Adipose tissue (tissue), 3 donors: ENCODE results near the gene NOS3. TPM values are rescaled to one million over a fixed set of nuclear protein-coding genes. Genes with fewer than 3 reads are reported as not detected.

Experiments used
- H3K27ac ChIP-seq: one replicate; pipeline ENCODE4 v1.5.1; 2013; ENCODE audit warnings: low read depth, low read length
- WGBS, 3 donors: extraction: QIAGEN DNeasy Blood & Tissue Kit; methylation state at CpG; one replicate each; pipeline ENCODE4 v1.1.7; 2013; 5-methylcytosine and 5-hydroxymethylcytosine counted together
- polyA plus RNA-seq, 3 donors: library from polyadenylated mRNA; stranded (reverse); fragments of 200-250 nt; gene quantifications; one replicate each; pipeline ENCODE4 v1.2.3, GENCODE V29; 2013
- donor health status: healthy with polysubstance abuse.
- donor health status: Bipolar disorder and iron deficiency.
- donor health status: healthy.

NOS3 gene
- polyA plus RNA-seq, 3 donors = 4.1 to 36.9 (median 23.3) TPM

DNA sequence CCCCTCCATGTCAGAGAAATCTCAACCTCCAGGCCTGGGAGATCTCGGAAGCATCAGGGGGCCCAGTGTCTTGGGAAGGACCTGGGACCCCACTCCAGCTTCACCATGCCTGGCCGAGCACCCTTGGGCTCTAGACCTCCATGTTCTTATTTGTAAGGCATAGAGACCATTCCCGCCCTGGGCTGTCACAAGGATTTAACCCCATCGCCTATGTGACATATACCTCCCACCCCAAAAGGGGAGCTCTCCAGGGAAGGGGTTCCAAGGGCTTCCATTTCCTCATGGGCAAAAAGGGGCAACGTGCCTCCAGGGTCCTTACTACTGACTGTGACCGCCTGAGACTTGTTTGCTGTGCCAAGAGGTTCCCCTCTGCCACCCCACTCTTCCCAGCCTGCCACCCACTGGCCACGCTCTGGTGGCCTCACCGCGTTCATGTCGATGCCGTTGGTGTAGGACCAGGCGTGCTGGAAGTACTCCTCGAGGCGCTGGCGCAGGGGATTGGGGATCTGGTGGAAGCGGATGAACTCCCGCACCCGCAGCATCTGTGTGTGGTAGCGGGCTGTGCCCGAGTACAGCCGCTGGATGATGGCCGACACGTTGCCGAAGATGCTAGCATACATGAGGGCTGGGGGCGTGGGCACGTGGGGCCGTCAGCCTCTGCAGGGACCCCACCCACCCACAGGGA lies 40.2 kb upstream of the NOS3 start:
- no peak overlapping the region for H3K27ac ChIP-seq
- WGBS, 3 donors = 93 to 96% (median 96%) methylated on average over 27 of the region's 27 CpGs

DNA sequence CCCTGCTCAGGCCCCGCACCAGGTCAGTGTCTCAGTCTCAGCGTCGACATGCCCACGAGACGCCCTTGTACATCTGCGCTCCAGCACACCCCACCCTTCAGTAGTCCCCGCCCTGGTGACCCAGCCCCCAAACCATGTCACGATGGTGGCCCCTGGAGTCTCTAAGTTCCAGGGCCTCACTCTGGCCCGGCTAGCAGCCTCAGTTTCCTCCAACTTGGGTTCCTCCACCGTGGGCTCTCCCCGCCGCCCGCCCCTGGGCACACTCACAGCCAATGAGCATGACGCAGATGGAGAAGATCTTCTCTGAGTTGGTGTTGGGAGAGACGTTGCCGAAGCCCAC lies 39.7 kb upstream of the NOS3 start:
- 91 to 96% (median 95%) methylated on average over 16 of the region's 16 CpGs for WGBS, 3 donors
- no peak overlapping the region for H3K27ac ChIP-seq

DNA sequence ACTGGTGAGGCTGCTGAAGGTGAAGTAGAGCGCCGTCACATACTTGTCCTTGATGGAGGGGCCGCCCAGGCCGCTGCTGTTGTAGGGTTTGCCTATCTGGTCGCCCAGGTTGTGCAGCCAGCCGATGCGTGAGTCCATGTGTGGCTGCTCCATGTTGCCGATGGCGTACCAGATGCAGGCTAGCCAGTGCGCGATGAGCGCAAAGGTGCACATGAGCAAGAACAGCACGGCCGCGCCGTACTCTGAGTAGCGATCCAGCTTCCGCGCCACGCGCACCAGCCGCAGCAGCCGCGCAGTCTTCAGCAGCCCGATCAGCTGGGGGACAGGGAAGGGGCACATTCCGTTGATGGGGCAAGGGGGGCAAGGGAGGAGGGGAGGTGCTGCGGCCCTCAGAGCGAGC lies 39.3 kb upstream of the NOS3 start:
- no peak overlapping the region for H3K27ac ChIP-seq
- WGBS, 3 donors = 97 to 99% (median 98%) methylated on average over 28 of the region's 28 CpGs

DNA sequence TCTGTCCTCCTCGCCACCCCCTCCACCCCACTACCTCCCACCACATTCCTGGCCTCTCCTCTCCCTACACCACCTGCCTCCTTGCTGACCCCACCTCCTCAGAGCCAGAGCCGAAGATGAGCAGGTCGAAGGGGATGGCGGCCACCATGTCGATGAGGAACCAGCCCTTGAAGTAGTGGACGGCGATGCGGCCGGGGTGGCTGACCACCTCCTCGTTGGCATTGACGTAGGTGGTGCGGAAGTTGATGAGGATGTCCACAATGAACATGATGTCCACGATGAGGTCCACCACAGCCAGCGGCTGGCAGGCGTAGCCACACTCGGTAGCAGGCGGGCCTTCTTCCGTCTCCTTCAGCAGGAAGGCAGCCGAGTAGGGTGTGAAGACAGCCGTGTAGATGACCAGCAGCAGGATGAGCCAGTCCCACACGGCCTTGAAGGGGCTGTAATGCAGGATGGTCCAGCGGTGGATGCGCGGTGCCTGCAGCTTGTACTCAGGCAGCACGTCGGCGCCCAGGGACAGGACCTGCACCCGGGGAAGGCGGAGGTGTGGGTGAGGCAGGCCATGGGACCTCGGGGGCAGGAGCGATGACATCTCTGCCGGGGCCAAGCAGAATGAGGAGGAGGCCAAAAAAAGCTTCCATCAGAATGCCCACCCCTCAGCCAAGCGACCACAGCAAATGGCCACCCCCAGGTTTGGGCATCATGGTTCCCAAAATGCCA lies 38.3 kb upstream of the NOS3 start:
- H3K27ac ChIP-seq = no peak overlapping the region
- 87 to 93% (median 92%) methylated on average over 30 to 33 of the region's 33 CpGs for WGBS, 3 donors

DNA sequence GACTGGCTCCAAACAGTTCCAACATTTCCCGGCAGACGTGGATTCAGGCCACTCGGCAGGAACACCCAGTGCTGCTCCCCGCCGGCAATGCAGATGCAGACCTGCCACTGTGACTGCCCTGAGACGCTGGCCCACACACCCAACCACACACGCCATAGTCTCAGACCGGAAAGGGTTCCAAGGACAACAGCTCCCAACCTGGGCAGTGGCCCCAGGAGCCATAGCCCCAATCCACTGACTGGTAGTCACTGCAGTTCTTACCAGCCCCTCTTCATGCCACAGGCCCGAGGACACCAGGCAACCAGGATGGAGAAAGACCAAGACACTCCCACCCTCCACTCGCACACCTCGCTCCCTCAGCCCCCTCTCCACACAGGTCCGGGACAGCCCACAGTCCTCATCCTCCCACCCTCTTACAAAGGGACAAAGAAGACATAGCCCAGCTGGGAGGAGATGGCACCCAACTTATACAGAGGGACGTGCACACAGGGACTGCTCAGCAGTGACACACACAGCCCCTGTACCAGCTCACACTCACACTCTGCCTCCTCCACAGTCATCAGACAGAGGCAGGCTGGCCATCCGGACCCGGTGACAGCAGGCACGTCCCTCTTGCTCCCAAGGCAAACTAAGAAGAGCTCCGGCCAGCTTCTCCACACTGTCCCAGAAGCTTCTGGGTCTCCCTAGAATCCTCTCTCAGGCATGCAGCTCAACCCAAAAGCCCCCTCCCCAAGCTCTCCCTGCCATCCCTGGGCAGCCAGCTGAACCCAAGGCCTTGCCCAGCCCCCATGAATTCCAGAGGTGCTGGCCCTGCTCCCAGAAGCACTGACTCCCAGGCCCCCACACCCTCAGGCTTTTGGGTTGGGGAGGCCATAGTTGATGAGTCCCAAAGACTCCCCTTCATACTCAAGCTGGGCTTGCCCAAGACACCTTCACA lies 37.5 kb upstream of the NOS3 start:
- H3K27ac ChIP-seq = no peak overlapping the region
- WGBS, 3 donors = 91 to 93% (median 91%) methylated on average over 17 of the region's 17 CpGs

DNA sequence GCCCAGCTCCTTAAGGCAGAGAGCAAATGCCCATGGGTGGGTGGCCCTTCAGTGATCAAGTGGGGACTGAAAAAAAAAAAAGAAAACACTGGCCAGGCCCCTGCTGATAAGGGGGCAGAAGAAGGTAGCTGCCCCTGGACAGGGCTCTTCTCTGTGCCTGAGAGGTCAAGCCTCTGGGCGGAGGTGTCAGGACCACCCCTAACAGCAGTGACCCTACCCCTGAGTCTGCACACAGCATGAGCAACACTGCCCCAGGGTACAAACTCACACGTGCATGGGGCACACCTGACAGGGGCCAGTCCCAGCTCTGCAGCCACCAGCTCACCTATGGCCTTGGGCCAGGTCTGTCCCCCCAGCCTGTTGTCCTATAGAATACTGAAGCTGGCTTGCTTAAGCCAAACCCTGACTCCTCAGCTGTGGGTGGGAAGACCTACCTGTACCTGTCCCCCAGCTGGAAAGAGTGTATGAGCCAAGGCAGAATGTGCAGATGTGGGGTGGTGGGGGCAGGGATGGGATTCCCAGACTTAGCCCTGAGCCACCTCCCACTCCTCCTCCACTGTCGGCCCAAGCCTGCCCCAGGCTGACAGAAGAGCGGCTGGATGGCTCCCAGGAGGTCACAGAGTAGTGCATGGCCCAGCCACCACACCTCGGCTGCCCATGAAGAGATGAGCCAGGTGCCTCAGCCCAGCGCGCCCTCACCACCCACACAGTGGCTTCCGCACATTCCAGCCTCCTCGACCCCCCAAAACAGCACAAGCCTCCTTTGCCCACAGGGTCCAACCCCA lies 36.4 kb upstream of the NOS3 start:
- no peak overlapping the region for H3K27ac ChIP-seq
- 80 to 84% (median 84%) methylated on average over 9 of the region's 9 CpGs for WGBS, 3 donors

DNA sequence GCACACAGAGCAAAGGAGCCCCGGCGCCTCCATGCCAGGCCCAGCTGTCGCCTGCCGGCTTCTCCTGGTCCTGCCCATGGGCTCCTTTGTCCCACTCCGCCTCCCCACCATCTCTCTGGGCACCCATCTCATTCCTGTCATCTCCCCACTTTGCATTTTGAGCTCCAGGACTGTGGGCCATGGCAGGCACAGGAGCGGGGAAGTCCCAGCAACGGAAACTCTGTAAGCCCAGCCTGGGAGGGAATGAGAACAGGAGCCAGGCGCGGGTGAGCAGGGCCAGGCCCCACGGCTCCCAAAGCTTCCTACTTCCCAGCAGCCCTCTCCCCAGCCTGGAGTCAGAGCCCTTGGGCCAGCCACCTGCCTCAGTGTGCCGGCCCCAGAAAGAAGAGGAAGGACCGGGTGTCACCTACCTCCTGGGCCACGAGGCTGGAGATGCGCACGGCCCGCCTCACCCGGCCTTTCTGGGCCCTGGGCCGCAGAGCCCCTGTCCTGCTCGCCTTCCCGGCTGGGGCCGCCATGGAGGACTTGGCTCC lies 35.8 kb upstream of the NOS3 start:
- H3K27ac ChIP-seq = no peak overlapping the region

DNA sequence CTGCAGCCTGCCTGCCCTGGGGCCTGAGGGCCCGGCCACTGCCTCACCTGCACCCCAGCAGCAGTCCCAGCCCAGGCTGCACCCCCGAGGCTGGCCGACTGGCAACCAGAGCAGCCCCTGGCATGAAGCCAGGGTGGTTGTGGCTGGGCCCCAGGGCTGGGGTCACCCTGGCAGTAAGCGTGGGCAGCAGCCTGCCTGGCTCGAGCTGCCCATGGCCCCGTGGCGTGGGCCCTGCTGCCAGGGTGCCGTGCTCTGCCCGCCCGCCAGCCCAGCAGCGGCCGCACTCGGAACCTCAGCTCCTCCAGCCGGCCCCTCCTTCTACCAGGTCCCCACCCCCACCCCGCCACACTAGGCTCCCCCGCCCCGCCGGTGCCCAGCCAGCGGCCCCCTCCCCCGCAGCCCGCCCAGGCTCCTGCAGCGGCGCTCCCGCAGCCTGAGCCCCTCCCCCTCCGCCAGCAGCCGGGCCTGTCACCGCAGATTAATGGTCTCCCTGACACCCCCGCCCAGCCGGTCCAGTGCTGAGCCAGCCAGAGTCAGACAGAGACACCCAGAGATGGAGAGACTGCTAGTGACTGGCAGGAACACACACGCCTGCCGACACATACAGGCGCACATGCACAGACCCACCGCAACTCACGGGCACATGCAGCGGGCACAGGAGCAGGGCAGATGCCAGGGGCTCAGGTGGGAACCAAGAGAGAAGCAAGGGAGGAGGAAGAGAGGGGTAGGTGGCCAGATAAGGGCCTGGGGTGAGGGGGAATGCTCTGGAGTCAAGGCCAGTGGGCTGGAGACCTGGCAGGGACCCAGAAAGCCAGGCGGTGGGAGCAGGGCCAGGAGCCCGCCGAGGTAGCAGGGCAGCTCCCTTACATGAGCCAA lies 35.1 kb upstream of the NOS3 start:
- WGBS, 3 donors = 6 to 29% (median 19%) methylated on average over 26 to 38 of the region's 38 CpGs
- H3K27ac ChIP-seq = no peak overlapping the region

More for the DNA sequence above, 35.8 kb upstream of the NOS3 start:
- WGBS, 3 donors = 51 to 70% (median 68%) methylated on average over 17 to 21 of the region's 21 CpGs

DNA sequence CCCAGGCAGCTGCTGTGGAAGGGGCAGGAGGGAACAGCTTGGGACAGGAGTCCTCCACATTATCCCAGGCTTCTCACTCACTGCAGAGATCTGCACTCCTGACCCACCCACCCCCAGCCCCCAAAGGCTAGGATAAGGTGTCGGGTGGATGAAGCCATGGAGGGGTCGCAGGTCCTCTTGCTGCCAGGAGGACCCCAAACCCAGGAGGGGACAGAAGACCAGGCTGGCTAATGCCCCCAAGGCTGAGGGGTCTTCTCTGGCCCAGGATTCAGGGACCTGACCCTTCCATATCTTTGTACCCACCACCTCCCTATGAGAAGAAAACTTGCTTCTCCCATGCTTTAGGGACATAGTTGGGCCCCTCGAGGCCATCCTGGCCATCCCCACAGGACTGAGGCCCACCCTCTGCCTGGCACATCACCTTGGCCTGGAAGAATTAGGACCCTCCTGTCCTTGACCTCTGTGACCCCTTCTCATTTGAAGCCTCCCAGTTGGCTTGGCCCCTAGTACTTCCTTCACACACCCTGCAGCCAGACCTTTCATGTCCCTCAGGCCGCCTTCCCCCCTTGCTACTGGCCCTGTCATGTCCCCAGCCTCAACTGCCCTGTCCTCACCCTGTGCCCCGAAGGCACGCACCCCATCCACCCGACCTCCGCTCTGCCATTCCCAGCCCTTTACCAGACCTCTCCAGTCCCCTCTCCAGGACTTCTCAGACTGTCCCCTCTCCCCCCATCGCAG lies 34.3 kb upstream of the NOS3 start:
- 93 to 99% (median 93%) methylated on average over 9 of the region's 9 CpGs for WGBS, 3 donors
- H3K27ac ChIP-seq = no peak overlapping the region

DNA sequence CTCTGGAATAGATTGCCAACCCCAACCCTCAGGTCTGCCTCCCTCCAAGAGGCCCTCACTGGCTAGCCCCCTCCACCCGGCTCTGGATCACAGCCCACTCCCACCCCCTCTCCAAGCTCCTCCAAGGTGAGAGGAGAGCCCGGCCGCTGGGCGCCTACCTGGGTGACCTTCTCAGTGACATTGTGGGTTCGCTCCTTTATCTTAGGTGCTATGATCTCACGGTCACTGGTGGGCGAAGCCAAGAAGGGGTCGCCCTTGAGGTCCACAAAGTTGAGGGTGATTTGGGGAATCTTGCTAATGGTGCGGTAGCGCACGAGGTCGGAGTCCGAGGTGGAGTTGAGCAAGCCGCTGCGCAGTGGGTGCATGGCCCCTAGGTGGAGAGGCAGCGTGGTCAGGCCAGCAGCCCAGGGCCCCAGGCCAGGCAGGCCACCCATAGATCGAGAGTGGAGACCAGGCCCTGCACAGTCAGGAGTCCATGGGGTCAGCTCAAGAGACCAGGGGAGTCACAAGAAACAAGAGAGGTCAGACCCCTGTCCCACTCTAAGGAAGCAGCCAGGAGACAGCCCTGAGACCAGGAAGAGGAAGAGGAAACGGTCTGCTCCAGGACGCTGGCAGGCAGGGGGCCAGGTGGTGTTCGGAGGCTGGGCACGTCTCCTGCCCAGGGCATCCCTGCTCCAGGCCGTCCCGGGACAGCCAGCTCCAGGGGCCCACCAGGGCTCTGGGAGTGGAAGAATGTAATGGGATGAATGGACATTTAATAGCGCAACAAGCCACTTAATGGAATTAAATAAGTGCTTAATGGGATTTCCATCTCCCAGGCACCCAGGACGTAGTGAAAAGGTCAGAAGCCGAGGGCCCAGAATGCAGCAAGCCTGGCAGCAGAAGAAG lies 33.4 kb upstream of the NOS3 start:
- no peak overlapping the region for H3K27ac ChIP-seq
- WGBS, 3 donors = 80 to 83% (median 81%) methylated on average over 26 of the region's 26 CpGs

DNA sequence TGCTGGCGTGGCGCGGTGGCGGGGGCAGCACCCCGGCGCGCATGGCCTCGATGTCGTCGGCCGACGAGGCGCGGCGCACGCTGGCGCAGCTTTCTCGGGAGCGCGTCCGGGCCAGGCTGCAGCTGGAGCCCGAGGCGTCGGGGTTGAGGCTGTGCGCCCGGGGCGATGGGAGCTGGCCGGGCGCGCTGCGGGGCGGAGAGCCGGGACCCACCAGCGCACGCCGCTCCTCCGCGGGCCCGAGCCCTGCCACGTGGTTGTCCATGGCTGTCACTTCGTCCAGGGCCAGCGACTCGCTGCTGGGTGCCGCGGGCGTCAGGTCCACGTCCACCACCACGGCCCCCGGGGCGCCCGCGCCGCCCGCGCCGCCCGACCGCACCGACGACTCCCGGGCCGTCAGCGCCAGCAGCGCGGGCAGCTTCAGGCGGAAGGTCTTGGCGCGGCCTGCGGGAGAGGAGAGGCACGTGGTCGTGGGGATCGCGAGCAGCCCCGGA lies 32.7 kb upstream of the NOS3 start:
- WGBS, 3 donors = 30 to 42% (median 41%) methylated on average over 72 to 74 of the region's 74 CpGs
- no peak overlapping the region for H3K27ac ChIP-seq

DNA sequence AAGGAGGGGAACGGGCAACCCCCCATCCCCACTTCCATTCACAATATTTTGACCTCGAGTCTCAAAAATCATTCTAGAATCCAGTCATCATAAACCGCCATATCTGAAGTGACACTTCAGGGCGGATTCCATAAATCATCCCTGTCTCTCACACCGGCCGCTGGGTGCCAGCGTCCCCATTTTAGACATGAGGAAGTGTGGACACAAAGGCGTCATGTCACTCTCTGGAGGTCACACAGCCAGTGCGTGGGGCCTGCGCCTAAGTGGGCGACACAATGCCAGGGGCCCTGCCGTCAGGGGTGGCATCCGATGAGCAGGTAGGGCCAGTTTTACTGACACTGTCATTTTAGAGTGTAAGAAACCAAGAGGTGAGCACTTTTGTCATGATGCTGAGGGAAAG lies 32.2 kb upstream of the NOS3 start:
- no peak overlapping the region for H3K27ac ChIP-seq
- WGBS, 3 donors = 56 to 73% (median 66%) methylated on average over 13 of the region's 13 CpGs

DNA sequence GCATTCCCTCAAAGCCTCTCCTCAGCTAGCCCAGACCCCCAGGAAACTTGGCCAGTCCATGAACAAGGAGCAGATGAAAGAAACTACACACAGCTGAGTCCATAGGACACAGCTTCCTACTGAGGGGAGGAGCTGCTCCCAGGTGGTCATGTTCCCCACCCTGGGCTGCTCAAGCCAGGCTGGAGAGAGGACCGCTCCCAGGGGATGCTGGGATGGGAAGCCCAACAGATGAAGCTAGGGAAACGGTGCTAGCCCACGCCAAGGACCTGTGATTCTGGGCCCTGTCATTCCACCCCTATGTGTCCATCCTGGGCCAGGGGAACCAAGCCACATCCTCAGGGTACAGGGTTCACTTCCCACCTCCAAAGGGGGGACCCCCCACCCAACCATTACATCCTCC lies 31.7 kb upstream of the NOS3 start:
- WGBS, 3 donors = 52 to 90% (median 83%) methylated on average over 3 of the region's 3 CpGs
- H3K27ac ChIP-seq = no peak overlapping the region

DNA sequence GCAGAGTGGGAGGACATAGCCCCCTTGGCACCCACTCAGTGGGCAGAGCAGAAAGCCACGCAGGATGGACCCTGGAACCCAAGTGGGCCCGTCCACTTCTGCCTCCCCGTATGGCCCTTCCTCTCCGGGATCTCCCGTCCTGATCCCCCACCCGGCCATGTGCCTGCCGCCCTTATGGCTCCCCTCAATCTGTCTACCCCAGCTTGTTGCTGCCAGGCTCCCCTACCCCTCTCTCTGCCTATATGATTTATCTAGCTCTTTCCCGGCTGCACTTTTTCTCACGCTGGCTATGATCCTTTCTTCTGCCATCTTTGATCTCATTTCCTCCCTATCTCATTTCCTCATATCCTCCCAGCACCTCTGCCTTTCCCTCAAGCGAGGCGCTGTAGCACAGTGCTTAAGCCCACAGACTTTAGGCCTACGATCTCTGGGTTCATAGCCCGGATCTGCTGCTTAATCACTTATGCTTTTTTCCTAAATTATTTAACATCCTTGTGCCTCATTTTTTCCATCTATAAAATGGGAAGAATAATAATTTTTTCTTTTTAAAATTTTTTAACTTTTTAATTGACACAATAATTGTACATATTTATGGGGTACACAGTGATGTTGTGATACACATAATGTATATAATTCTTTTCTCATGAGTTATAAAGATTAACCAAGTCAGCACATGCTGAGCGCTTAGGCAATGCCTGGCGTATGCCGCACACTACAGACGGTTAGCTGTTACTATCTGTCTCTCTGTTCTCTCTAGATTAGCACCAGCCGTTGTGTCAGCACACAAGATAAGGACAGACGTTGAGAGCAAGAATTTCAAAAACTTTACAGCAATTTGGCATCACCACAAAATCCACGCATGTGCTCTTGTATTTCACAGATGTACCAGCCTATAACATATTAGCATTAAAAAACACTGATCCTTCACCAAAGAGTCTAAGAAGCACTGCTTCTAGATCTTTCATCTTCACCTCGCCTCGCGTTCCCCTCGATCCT lies 30.8 kb upstream of the NOS3 start:
- no peak overlapping the region for H3K27ac ChIP-seq
- 55 to 74% (median 67%) methylated on average over 24 of the region's 24 CpGs for WGBS, 3 donors
